ES-I3 (cell line): Measurements from ENCODE around the gene BUD31.

Experiments
- H3K36me3 ChIP-seq: 2 replicates; pipeline ENCODE4 v1.6.1; 2013; ENCODE audit warnings: mild to moderate bottlenecking, low read length, control low read depth, moderate library complexity; ENCODE audit not compliant: insufficient read depth
- H3K4me1 ChIP-seq: 2 replicates; pipeline ENCODE4 v1.6.1; 2013; ENCODE audit warnings: mild to moderate bottlenecking, control low read depth, low read length; ENCODE audit not compliant: insufficient read depth
- H3K9ac ChIP-seq: 2 replicates; pipeline ENCODE4 v1.6.1; 2013; ENCODE audit warnings: low read depth, mild to moderate bottlenecking, low read length, moderate library complexity
- H3K9me3 ChIP-seq: 2 replicates; pipeline ENCODE4 v1.6.1; 2013; ENCODE audit warnings: mild to moderate bottlenecking, low read length, moderate library complexity; ENCODE audit not compliant: control insufficient read depth, insufficient read depth

Gene BUD31

DNA sequence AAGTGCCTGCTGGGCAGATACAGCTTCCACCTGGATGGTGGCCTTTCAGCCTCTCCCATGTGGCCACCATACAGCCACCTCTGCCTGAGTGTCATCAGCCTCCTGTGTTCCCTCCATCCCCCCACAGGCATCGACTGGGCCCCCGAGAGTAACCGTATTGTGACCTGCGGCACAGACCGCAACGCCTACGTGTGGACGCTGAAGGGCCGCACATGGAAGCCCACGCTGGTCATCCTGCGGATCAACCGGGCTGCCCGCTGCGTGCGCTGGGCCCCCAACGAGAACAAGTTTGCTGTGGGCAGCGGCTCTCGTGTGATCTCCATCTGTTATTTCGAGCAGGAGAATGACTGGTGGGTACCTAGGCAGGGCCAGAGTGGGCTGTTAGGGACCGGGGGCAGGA lies 20.9 kb upstream of the BUD31 start:
- H3K9ac ChIP-seq, result no peak overlapping the region
- no peaks in the 10 kb centered on the region for H3K4me1 ChIP-seq
- H3K36me3 ChIP-seq, result peaks cover 11% of the 10 kb centered on the region
- H3K9me3 ChIP-seq, result no peaks in the 10 kb centered on the region

DNA sequence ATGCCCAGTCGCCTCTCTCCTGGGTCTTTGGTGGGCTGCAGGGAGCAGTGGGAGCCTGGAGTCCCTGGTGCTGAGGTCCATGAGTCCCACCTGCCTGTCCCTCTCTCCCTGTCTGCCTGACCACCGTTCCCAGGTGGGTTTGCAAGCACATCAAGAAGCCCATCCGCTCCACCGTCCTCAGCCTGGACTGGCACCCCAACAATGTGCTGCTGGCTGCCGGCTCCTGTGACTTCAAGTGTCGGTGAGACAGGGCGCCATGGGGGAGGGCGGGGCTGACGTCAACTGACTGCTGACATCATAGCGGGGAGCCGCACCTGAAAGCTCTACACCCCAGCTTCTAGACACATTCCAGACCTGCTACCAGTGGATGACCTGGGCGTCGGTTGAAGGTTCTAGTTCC lies 19.0 kb upstream of the BUD31 start:
- Histone ChIP-seq H3K9me3 (no peaks in the 10 kb centered on the region), H3K9ac (no peak overlapping the region), H3K36me3 (peaks cover 11% of the 10 kb centered on the region), H3K4me1 (peaks cover 2% of the 10 kb centered on the region; the same call in 1 of the 2 replicates)

DNA sequence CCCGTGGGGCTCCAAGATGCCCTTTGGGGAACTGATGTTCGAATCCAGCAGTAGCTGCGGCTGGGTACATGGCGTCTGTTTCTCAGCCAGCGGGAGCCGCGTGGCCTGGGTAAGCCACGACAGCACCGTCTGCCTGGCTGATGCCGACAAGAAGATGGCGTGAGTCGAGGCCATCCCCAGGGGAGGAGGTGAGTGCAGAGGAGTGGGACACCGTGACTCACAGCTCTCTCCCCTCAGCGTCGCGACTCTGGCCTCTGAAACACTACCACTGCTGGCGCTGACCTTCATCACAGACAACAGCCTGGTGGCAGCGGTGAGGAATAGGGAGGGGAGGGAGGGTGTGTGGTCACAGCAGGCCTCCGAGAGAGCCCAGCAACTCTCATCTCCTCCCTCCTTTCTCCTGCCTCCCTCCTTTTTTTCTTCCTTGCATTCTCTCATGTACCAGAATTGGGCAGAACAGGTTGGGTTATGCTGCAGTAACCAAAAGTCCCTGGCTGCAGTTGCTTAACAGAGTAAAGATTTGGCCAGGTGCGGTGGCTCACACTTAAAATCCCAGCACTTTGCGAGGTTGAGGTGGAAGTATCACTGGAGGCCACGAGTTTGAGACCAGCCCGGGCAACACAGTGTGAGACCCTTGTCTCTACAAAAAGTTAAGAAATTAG lies 17.7 kb upstream of the BUD31 start:
- peaks cover 11% of the 10 kb centered on the region for H3K36me3 ChIP-seq

DNA sequence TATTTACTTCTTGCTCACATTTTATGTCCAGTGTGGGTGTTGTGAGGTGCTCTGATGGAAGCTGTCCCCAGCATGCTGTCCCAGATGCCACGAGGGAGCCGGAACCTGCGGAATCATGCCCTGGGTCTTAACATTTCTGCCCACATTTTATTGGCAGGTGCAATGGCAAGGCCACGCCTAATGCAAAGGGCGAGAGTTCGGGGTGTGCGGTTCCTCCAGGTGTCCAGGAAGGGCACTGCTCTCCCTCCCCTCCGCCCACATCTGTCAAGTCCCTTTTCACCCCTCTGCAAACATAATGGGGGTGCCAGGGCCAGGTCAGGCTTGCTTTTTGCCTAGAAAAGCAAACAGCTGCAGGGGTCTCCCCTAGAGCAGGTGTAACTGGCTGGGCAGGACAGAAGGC lies 16.7 kb upstream of the BUD31 start:
- no peaks in the 10 kb centered on the region for H3K9me3 ChIP-seq
- H3K4me1 ChIP-seq, result peaks cover 2% of the 10 kb centered on the region; the same call in 1 of the 2 replicates
- peak overlapping the region; percentile 50 for H3K9ac ChIP-seq
- H3K36me3 ChIP-seq, result peaks cover 9% of the 10 kb centered on the region

More for the DNA sequence above, 17.7 kb upstream of the BUD31 start:
- no peaks in the 10 kb centered on the region for H3K9me3 ChIP-seq
- H3K4me1 ChIP-seq, result peaks cover 2% of the 10 kb centered on the region; the same call in 1 of the 2 replicates
- H3K9ac ChIP-seq, result no peak overlapping the region

DNA sequence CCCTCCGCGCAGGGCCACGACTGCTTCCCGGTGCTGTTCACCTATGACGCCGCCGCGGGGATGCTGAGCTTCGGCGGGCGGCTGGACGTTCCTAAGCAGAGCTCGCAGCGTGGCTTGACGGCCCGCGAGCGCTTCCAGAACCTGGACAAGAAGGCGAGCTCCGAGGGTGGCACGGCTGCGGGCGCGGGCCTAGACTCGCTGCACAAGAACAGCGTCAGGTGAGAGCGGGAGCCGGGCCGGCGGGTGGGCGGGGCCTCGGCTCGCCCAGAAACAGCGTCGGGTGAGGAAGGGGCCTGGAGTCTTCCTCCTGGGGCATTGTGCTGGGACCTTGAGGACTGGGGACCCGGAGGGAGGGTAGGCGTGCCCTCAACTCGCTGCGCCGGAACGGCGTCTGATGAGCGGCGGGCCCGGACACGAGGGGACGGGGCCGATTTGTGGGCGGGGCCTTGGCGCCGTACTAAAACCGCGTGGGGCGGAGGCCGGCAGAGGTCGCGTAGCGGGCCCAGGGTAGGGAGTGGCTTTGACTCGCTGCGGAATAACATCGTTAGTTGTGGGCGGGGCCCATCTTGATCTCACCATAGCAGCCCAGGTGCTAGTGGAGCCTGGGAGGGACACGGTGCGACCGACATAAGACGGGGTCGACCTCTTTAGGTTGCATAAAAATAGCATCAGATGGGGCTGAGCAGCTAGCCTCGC lies 16.0 kb upstream of the BUD31 start:
- Histone ChIP-seq H3K9me3 (no peaks in the 10 kb centered on the region), H3K9ac (peak overlapping the region; percentile 50), H3K4me1 (peaks cover 2% of the 10 kb centered on the region; the same call in 1 of the 2 replicates), H3K36me3 (peaks cover 14% of the 10 kb centered on the region)

DNA sequence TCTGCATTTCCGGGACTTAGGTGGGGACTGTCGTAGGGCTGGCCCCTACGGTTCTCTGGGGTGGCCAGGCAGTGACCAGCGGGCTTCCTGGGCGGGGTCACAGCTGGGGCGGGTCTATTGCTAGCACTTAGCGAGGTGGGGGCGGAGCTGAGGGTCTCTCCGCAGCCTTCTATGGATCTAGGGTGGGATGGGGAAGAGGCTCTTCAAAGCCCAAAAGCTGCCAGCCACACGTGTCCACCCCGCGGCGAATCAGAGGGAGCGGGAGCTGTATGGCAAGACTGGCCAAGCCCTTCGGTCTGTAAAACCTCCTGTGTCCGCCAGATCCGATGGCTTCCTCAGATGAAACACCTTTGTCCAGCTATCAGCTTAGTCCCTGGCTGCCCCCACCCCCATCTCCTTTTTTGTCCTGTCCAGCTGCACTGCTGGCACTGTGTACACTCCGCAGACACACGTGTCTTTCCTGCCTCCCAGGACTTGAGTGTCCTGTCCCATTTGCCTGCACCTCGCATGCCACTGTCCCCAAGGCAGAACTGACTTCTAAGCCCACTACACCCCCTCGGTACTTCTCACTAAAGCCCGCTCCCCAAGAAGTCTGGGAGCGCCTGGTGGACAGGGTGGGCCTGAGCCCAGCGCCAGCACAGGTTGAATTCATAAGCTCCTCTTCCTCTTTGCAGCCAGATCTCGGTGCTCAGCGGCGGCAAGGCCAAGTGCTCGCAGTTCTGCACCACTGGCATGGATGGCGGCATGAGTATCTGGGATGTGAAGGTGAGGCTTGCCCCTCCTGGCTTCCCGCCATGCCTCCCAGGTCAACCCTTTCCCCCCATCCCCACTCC lies 15.2 kb upstream of the BUD31 start:
- Histone ChIP-seq H3K9ac (peak overlapping the region; percentile 50), H3K36me3 (peaks cover 9% of the 10 kb centered on the region), H3K4me1 (peaks cover 2% of the 10 kb centered on the region; the same call in 1 of the 2 replicates), H3K9me3 (no peaks in the 10 kb centered on the region)

DNA sequence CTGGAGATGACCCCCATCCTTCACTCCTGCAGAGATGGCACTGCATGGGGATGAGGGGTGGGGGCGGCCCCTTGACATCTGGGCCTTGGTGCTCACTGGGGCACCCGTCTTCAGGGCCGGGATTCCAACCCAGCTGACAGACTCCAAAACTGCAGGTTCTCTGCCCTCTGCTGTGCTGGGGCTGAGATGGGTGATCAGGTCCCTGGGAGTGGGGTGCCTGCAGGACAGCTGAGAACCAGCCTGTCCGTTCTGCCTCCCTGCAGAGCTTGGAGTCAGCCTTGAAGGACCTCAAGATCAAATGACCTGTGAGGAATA lies 14.6 kb upstream of the BUD31 start:
- Histone ChIP-seq H3K36me3 (peaks cover 9% of the 10 kb centered on the region), H3K4me1 (peaks cover 2% of the 10 kb centered on the region; the same call in 1 of the 2 replicates), H3K9me3 (no peaks in the 10 kb centered on the region), H3K9ac (no peak overlapping the region)

DNA sequence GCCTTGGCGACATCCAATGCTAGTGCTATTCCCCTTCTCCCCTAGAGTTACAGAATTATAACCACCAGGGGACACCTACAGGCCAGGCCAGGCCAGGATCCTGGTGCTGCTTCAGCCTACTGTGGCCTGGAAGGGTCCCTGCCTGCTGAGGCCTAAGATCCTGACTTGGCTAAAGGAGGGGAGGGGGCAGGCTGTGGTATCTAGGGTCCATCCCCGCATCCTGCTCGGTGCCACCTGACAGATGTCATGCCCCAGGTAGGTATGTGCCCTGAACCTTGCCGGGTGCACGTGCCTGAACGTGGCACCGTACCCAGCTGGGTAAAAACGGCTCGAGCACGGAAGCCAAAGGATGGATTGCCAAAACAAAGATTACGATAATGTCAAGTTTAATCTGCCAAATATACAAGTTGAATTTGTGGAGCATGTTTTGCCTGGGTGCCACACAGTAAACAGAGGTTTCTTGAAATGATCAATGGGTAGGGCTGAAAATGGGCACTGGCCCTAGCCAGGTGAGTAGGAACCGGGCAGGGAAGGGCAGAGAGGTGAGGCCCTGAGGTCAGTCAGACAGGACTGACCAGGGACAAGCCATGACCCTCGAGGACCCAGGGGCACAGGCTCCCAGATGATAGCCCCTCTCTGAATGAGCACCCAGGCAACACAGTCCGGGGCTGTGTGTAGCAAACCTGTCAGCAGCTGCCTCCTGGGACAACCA lies 13.0 kb upstream of the BUD31 start:
- H3K4me1 ChIP-seq, result peaks cover 2% of the 10 kb centered on the region; the same call in 1 of the 2 replicates
- no peak overlapping the region for H3K9ac ChIP-seq
- no peaks in the 10 kb centered on the region for H3K9me3 ChIP-seq

DNA sequence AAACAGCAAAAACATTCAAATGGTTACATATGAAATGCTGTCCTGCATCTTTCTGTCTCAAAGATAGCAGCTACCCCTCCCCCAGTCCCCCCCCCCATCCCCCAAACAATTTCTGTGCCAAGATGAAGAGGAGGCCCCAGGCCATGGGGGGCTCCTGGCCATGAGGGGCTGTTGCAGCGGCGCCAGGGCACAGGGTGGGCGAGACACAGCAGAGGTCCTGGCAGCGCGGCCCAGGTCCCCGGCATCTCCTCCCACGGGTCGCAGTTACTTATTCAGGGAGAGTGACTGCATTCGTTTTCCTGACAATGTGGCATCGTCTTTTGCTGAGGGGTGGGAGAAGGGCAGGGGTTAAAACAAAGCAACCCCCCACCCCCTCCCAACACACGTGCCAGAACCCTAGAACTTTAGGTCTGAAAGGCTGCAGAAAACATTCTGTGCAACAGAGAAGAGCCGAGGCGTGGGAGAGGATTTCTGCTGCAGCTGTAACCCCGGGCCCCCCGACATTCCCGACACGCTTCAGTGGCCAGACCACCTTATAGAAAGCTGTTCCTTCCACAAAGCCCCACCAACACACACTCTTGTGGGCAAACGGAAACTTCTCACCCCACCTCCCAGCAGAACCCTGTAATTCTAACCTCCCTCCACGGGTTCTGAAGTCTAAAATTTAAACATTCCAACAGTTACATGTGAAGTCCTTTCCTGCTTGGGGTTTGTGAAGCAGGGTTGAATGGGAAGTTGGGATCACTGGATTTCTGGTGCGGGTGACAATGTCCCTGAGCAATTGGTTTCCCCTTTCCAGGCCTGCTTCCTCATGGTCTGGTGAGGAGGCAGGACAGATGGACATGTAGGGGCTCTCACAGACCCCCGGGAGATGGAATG lies 12.1 kb upstream of the BUD31 start:
- peaks cover 26% of the 10 kb centered on the region for H3K36me3 ChIP-seq
- H3K9me3 ChIP-seq, result no peaks in the 10 kb centered on the region
- no peak overlapping the region for H3K9ac ChIP-seq
- H3K4me1 ChIP-seq, result peaks cover 2% of the 10 kb centered on the region; the same call in 1 of the 2 replicates

More for the DNA sequence above, 13.0 kb upstream of the BUD31 start:
- H3K36me3 ChIP-seq, result peaks cover 19% of the 10 kb centered on the region

DNA sequence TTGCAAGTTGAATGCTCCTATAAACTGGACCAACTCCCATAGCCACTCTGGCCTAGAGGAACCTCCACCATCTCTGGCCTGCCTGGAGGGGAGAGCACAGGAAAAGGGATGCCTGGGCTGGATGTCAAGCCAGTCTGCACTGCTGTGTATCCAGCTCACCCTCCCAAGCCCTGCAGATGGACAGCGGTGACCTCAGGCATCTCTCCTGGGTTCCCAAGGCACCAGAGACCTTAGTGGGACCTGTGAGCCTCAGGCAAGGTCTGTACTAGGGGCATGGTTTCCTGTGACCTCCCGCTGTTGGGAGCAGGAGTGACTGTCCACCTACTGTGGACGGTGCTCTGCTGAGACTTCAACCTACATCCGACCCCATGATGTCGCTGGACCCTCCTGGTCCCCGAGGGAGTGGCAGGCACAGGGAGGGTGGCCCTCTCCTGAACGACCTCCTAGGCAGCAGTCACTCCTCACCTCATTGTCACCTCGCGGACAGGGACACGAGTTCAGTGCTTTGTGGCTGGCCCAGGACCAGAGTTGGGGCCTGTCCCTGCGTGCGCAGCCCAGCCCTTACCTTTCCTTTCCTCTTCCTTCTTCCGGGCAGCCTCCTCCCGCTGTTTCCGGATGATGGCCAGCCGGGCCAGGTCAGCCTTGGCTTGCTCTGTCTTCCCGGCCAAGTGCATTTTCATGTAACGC lies 11.3 kb upstream of the BUD31 start:
- Histone ChIP-seq H3K36me3 (peaks cover 30% of the 10 kb centered on the region), H3K9ac (no peak overlapping the region), H3K4me1 (peaks cover 2% of the 10 kb centered on the region; the same call in 1 of the 2 replicates), H3K9me3 (no peaks in the 10 kb centered on the region)

DNA sequence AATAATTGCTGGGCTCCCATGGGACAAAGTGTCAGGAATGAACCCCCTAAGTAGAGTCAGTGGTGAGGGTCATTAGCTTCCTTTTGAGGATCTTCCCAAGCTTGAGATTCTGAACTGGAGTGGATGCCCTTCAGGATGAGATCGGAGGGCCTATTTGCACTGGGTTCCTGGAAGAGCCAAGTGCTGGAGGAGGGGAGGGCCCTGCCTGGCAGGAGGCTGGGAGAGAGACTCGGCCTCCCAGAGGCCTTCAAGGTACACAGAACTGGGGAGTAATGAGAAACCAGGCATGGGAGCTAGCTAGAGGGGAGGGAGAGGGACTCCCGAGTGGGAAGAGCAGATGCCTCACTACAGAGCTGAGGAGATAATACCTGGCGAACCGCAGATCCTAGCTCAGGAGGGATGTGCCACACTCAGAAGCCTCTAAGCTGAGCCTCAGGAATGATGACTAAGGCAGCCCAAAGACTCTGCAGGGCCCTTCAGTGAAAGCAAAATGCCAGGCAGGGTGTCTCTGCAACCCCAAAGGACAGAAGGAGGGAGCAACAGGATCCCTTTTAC lies 9.8 kb upstream of the BUD31 start:
- Histone ChIP-seq H3K9me3 (no peaks in the 10 kb centered on the region), H3K36me3 (peaks cover 38% of the 10 kb centered on the region)

DNA sequence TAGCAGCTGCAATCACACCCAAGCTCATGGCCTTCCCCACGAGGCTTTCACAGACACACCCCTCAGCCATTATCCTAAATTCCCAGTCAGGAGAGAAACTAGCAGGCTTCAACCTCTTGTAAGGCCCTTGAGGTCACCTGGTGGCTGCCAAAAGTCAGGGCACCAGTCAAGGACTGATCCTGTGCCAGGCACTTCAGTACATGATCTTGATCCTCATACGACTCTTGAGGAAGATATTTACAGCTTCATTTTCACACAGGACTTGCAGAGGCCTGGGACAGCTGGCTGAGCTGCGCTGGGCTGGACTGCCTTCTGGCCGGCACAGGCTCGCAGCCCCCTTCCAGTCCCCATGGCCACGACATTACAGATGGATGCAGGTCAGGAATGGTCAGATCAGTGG lies 9.2 kb upstream of the BUD31 start:
- Histone ChIP-seq H3K9ac (no peak overlapping the region), H3K4me1 (no peaks in the 10 kb centered on the region), H3K36me3 (peaks cover 41% of the 10 kb centered on the region), H3K9me3 (no peaks in the 10 kb centered on the region)

More for the DNA sequence above, 9.8 kb upstream of the BUD31 start:
- H3K9ac ChIP-seq, result no peak overlapping the region
- H3K4me1 ChIP-seq, result no peaks in the 10 kb centered on the region

DNA sequence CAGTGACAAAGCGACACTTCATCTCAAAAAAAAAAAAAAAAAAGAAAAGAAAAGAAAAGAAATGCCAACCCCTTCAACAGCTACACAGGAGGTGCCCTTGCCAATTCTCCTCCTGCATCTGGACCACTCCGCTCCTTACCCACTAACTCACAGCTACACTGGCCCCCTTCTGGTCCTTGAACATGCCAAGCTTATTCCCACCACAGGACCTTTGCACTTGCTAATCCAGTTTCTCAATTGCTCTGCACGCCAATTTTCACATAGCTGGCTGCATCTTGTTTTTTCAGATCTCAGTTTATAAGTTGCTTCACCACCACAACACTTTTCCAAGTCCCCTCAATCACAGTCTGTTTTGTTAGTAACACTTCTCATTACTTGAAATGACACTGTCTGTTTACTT lies 5.9 kb upstream of the BUD31 start:
- Histone ChIP-seq H3K4me1 (peaks cover 10% of the 10 kb centered on the region; the same call in 1 of the 2 replicates), H3K9me3 (no peaks in the 10 kb centered on the region), H3K9ac (no peak overlapping the region), H3K36me3 (peaks cover 32% of the 10 kb centered on the region; the same call in 1 of the 2 replicates)
